Keratinocyte (primary cell): ENCODE data around the gene FAM156A.
"Not testable (repeated sequence)": the region's sequence is repeated elsewhere in the genome, so short reads cannot be mapped to it uniquely, and the experiment has no call there.

Experiments used
- EZH2 ChIP-seq: IDR thresholded peaks from one replicate; pipeline ENCODE4 v1.6.1; 2012; ENCODE audit warnings: inconsistent platforms, mild to moderate bottlenecking, low read length, moderate library complexity
- TF ChIP-seq, protein P1 (sequence below), 3 experiments: IDR thresholded peaks in 1 of 3; conservative IDR thresholded peaks in 1 of 3; optimal IDR thresholded peaks in 1 of 3; 2 replicates in 2 of 3; 3 replicates in 1 of 3; pipeline versions ENCODE3 to v1.5.1; 2011; ENCODE audit warnings: low read length in 3 of 3, mild to moderate bottlenecking in 3 of 3, moderate library complexity in 2 of 3, control low read depth in 1 of 3, inconsistent platforms in 1 of 3; ENCODE audit not compliant: insufficient read depth in 2 of 3; ENCODE audit errors: extremely low read depth in 1 of 3

DNA sequence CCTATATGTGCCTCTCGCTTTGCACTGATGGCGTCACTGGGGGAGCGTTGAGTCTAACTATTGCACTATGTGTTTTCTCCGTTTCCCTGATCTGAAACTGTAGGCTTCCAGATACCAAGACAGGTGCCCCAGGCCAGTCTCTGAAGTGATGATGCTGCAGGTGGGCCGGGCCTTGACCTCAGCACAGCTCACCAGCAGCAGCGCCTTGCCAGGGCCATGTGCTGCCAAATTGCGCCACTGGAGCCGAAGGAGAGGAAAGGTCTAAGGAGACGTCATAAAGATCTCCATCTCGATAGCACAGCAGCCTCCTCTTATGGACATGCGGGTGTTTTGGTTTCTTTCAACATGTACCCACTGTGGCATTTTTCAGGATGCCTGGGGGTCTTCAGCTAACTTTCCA is 17.3 kb upstream of the FAM156A start:
- TF ChIP-seq, protein P1, sequence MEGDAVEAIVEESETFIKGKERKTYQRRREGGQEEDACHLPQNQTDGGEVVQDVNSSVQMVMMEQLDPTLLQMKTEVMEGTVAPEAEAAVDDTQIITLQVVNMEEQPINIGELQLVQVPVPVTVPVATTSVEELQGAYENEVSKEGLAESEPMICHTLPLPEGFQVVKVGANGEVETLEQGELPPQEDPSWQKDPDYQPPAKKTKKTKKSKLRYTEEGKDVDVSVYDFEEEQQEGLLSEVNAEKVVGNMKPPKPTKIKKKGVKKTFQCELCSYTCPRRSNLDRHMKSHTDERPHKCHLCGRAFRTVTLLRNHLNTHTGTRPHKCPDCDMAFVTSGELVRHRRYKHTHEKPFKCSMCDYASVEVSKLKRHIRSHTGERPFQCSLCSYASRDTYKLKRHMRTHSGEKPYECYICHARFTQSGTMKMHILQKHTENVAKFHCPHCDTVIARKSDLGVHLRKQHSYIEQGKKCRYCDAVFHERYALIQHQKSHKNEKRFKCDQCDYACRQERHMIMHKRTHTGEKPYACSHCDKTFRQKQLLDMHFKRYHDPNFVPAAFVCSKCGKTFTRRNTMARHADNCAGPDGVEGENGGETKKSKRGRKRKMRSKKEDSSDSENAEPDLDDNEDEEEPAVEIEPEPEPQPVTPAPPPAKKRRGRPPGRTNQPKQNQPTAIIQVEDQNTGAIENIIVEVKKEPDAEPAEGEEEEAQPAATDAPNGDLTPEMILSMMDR (optimal IDR thresholded peaks at IDR 0.05 in 1 of 3, IDR thresholded peaks at IDR 0.05 in 1 of 3, conservative IDR thresholded peaks at IDR 0.05 in 1 of 3; ENCODE audit: extremely low read depth in 1 of 3, insufficient read depth in 2 of 3, low read length in 3 of 3): not testable (repeated sequence)
- TF ChIP-seq EZH2: not testable (repeated sequence)
